VCaP (cell line): ENCODE results near the gene ROBO1.

ENCODE experiments used
- H3K27ac ChIP-seq: fragments of 450-650 bp; 2 replicates; pipeline ENCODE4 v1.5.1; 2017
- TF ChIP-seq, protein P1 (sequence below): fragments of 450-650 bp; conservative IDR thresholded peaks from 2 replicates; pipeline ENCODE4 v1.5.1; 2017; ENCODE audit warnings: mild to moderate bottlenecking, moderate library complexity

Gene ROBO1

DNA sequence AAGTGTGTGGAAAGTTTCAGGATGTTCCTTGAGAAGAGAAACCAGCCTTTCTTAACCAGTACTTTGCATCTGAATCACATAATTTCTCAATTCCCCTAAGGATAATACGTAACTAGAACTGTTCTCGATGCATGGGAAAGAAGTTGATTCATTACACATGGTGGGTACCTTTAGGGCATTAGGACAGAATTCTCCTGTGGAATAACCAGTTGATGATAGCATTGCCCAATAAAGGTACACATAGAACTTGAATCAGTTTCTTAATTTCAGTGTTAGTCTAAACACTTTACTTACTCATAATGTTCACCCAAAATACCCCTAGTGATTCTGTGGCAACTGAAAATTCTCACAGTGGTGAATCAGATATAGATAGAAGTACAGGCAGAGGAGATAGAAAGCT, 1030.9 kb downstream of the ROBO1 start:
- TF ChIP-seq, protein P1, sequence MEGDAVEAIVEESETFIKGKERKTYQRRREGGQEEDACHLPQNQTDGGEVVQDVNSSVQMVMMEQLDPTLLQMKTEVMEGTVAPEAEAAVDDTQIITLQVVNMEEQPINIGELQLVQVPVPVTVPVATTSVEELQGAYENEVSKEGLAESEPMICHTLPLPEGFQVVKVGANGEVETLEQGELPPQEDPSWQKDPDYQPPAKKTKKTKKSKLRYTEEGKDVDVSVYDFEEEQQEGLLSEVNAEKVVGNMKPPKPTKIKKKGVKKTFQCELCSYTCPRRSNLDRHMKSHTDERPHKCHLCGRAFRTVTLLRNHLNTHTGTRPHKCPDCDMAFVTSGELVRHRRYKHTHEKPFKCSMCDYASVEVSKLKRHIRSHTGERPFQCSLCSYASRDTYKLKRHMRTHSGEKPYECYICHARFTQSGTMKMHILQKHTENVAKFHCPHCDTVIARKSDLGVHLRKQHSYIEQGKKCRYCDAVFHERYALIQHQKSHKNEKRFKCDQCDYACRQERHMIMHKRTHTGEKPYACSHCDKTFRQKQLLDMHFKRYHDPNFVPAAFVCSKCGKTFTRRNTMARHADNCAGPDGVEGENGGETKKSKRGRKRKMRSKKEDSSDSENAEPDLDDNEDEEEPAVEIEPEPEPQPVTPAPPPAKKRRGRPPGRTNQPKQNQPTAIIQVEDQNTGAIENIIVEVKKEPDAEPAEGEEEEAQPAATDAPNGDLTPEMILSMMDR = no peak
- no peak overlapping the region for H3K27ac ChIP-seq

DNA sequence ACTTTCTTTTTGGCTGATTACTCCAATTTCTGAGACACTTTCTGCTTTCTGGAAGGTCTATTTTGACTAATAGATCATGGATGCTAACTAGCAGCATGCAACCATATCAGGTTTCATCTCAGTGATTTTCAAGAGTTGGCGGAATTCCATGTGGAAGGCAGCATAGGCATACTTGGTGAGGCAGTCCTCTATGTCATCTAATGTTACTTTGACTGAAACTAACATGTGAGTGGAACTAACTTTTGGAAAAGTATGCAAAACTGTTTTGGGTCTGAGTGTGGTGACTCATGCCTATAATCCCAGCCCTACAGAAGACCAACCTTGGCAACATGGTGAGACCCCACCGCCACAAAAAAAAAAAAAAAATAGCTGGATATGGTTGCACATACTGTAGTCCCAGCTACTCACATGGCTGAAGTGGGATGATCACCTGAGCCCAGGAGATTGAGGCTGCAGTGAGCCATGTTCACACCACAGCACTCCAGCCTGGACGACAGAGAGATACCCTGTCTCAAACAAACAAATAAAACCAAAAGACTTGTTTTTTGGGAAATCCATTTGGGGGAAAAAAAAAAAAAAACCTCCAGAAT, 1033.7 kb downstream of the ROBO1 start:
- H3K27ac ChIP-seq = no peak overlapping the region
- TF ChIP-seq, protein P1 = no peak

DNA sequence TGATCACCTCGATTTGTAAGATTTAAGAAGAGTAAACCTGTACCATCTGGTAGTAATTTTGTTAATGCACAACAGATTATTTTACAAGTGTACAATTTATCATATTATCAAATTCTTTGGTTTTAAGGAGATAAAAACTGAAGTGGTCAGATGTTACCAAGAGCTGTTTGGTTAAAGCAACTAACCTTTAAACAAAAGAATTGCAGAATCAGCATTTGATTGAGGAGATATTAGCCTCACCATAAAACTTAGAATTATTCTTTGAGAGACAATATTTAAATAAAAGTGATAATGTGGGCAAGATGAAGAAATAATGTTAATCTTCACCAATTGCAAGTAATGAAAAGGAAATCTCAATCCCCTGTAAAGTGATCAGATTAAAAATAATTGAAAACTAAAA, 1034.9 kb downstream of the ROBO1 start:
- TF ChIP-seq, protein P1 = no peak
- no peak overlapping the region for H3K27ac ChIP-seq

DNA sequence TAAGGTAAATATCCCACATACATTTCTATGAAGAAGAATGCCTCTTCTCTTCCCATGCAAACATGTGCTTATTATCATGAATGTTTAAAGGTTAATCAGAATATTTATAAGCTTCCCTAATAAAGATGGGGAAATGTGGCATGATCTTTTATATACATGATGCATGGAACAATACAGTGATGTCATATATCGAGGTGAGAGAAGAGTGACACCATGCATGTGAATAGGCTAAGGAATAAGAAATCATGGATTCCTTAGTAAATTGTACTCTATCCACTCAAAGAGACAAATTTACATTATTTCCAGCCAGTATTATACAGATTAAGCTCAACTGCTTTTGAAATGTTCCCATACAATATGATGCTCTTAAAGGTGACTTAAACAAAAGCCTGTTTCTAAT, 1035.3 kb downstream of the ROBO1 start:
- H3K27ac ChIP-seq = no peak overlapping the region
- TF ChIP-seq, protein P1 = no peak

DNA sequence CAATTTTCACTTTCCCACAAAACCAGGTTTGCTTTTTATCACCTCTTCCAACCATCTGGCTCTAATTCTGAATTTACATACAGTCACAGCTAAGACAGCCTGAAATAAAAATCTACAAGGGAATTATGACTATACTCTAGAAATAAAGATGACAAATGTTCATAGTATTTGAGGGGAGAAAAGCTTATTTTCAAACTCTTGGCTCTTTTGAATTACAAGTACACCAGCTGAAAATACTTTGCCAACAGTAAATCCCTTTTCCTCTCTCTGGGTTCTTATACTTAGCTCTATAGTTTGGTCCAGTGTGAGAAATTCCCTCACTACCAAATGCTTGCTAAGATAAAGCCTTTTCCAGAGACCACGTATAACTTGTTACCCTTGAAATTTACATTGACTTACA, 1037.9 kb downstream of the ROBO1 start:
- TF ChIP-seq, protein P1 = no peak
- H3K27ac ChIP-seq = no peak overlapping the region

DNA sequence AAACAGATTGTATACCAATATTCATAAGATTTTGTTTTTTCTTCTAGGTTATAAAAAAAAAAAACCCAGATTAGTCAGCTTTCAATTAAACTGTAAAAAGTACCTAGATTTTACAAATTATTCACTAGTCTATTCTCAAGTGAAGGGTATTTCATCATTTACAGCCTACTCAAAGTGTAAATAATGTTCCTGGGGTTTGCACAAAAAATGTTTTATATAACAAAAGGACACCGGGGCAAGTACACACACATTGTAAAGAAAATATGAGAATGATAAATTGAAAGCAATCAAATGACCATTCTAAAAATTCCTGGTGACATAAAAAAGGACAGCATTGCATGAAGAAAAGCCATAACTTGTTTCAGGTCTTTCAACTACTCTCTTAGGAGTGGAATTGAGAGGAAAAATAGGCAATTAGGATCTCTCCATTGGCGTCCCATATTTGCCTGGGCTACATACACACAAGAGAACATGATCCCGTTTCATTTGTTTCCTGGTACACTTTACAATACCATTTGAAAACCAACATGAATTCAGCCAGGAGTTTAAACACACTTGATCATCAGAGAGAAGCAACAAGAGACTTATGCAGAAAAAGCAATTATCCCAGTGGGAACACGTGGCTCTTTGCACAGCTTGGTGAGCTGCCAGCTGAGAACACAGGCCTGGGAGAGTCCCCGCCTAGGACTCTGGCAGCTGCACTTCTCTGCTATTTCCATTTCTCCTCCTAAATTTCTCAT, 1039.2 kb downstream of the ROBO1 start:
- TF ChIP-seq, protein P1 = no peak

DNA sequence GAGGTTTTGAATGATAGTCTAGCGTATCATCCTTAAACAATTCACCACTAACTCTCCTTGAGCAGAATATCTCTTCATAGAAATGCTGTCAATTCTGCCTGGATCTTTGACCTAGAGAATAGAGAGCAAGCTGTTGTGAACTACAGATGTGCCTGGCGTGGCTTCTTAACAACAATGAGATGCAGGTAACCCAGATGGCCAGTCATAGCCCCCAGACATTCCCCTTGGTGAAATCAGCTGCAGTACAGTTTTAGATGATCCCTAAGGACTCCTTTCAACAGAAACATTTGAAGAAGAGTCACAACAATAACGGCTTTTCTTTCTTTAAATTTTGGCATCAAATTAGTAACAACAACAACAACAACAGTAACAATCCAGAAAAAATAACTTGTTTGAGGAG, 1041.3 kb downstream of the ROBO1 start:
- TF ChIP-seq, protein P1 = no peak
- H3K27ac ChIP-seq = no peak overlapping the region

More for the DNA sequence above, 1039.2 kb downstream of the ROBO1 start:
- H3K27ac ChIP-seq = no peak overlapping the region
